HepG2 (cell line): ENCODE measurements around the gene VCAN. TPM values are rescaled to one million over a fixed set of nuclear protein-coding genes. Genes with fewer than 3 reads are reported as not detected.

ENCODE experiments used
- ATM ChIP-seq: fragments of 450-650 bp; IDR thresholded peaks from 2 replicates; pipeline ENCODE4 v1.7.1; 2017; ENCODE audit warnings: mild to moderate bottlenecking, borderline replicate concordance
- CBX2 ChIP-seq, 2 experiments: fragments of 200-600 bp in 1 of 2; sonication (generic); formaldehyde crosslinking in 1 of 2; IDR thresholded peaks; 2 replicates each; pipeline versions ENCODE4 v1.7.0 to v1.8.1; 2018 to 2022; ENCODE audit warnings: low read depth in 2 of 2, low read length in 1 of 2, mild to moderate bottlenecking in 1 of 2, missing genetic modification reagents in 1 of 2
- CCAR2 ChIP-seq: fragments of 200-400 bp; formaldehyde crosslinking; optimal IDR thresholded peaks from 2 replicates; pipeline ENCODE3; 2018; ENCODE audit warnings: low read depth, mild to moderate bottlenecking, low read length, moderate library complexity
- DMTF1 ChIP-seq: sonication (generic); formaldehyde crosslinking; IDR thresholded peaks from 2 replicates; pipeline ENCODE4 v1.4.0; 2020; ENCODE audit warnings: mild to moderate bottlenecking, missing genetic modification reagents
- ELF4 ChIP-seq: sonication (generic); formaldehyde crosslinking; IDR thresholded peaks from 2 replicates; pipeline ENCODE4 v1.5.0; 2020; ENCODE audit warnings: missing genetic modification reagents, mild to moderate bottlenecking, moderate library complexity, borderline replicate concordance
- JUNB ChIP-seq: sonication (generic); formaldehyde crosslinking; IDR thresholded peaks from 2 replicates; pipeline ENCODE4 v1.8.0; 2022; ENCODE audit warnings: missing genetic modification reagents, mild to moderate bottlenecking, borderline replicate concordance
- NFE2L2 ChIP-seq: fragments of 150-350 bp; IDR thresholded peaks from 2 replicates; pipeline ENCODE4 v1.6.1; 2014; ENCODE audit warnings: low read length
- RARG ChIP-seq: sonication (generic); formaldehyde crosslinking; IDR thresholded peaks from 2 replicates; pipeline ENCODE4 v1.4.0; 2020; ENCODE audit warnings: low read depth, mild to moderate bottlenecking, missing genetic modification reagents
- SALL2 ChIP-seq: sonication (generic); formaldehyde crosslinking; IDR thresholded peaks from 2 replicates; pipeline ENCODE4 v1.8.1; 2023; ENCODE audit warnings: mild to moderate bottlenecking, missing genetic modification reagents, inconsistent platforms
- SUZ12 ChIP-seq: fragments of 150-350 bp; IDR thresholded peaks from 2 replicates; pipeline ENCODE4 v1.6.1; 2014; ENCODE audit warnings: low read depth, low read length
- TCF7L2 ChIP-seq: IDR thresholded peaks from 2 replicates; pipeline ENCODE4 v1.6.1; 2011; ENCODE audit warnings: mild to moderate bottlenecking, low read depth, low read length, moderate library complexity
- TP53 ChIP-seq: sonication (generic); formaldehyde crosslinking; conservative IDR thresholded peaks from 2 replicates; pipeline ENCODE4 v1.4.0; 2020; ENCODE audit warnings: missing genetic modification reagents
- ZBTB40 ChIP-seq, 2 experiments: fragments of 450-650 bp in 1 of 2; sonication (generic) in 1 of 2; formaldehyde crosslinking in 1 of 2; IDR thresholded peaks; 2 replicates each; pipeline versions ENCODE4 v1.6.1 to v1.8.0; 2016 to 2022; ENCODE audit warnings: antibody characterized with exemption in 1 of 2, mild to moderate bottlenecking in 1 of 2, missing genetic modification reagents in 1 of 2
- ZFP1 ChIP-seq: IDR thresholded peaks from 2 replicates; pipeline ENCODE4 v1.6.1; 2016
- ZGPAT ChIP-seq: IDR thresholded peaks from 2 replicates; pipeline ENCODE4 v1.6.1; 2016; ENCODE audit warnings: mild to moderate bottlenecking
- ZNF138 ChIP-seq: sonication (generic); formaldehyde crosslinking; IDR thresholded peaks from 2 replicates; pipeline ENCODE4 v1.5.0; 2020; ENCODE audit warnings: mild to moderate bottlenecking, low read depth, missing genetic modification reagents
- ZNF460 ChIP-seq: sonication (generic); formaldehyde crosslinking; IDR thresholded peaks from 2 replicates; pipeline ENCODE4 v1.5.1; 2020; ENCODE audit warnings: missing genetic modification reagents, mild to moderate bottlenecking, borderline replicate concordance
- polyA plus RNA-seq, 8 experiments: library from polyadenylated mRNA; depleted of rRNA in 3 of 8; stranded (reverse) in 7 of 8; unstranded in 1 of 8; fragments of >200 nt; fragmentation: Illumina TruSeq in 4 of 8; extraction: Trizol in 4 of 8; gene quantifications; 2 replicates each; pipeline versions ENCODE4 v1.2.1 to v1.2.3, GENCODE V29; 2011 to 2016; ENCODE audit warnings: low read depth in 4 of 8, missing spikeins in 1 of 8, mixed read lengths in 1 of 8; ENCODE audit not compliant: insufficient read depth in 1 of 8
- total RNA-seq, 5 experiments: library from RNA; depleted of rRNA; stranded (reverse); fragments of >200 nt; fragmentation: Illumina TruSeq; extraction: Trizol; gene quantifications; 2 replicates each; pipeline ENCODE4 v1.2.3, GENCODE V29; 2016; ENCODE audit warnings: low read depth in 1 of 5
- TF ChIP-seq, protein P1 (sequence below): IDR thresholded peaks from 2 replicates; pipeline ENCODE4 v1.6.1; 2016; ENCODE audit warnings: missing genetic modification reagents, missing compliant biosample characterization

Gene VCAN
- total and polyA plus RNA-seq, 2 of the 13 experiments (the other 11 are each of a cell fraction or from before 2014, with no cell fraction given), result 1.2 to 3.5 TPM

GRCh38 chr5:83563631-83564030 is 92.1 kb downstream of the VCAN start (continued):
- TF ChIP-seq ZBTB40 (IDR thresholded peaks at IDR 0.05) (no peak), ZBTB40 (CRISPR knock-in tag; IDR thresholded peaks at IDR 0.05) (no peak), CBX2 (IDR thresholded peaks at IDR 0.05; ENCODE audit: low read depth, low read length) (no peak), CBX2 (CRISPR knock-in tag; IDR thresholded peaks at IDR 0.05; ENCODE audit: low read depth) (no peak), ZFP1 (CRISPR knock-in tag) (no peak), SALL2 (CRISPR knock-in tag) (no peak), ZNF460 (CRISPR knock-in tag) (no peak), ATM (no peak), TCF7L2 (no peak), CCAR2 (no peak), TP53 (CRISPR knock-in tag) (no peak), RARG (CRISPR knock-in tag) (no peak), ZGPAT (CRISPR knock-in tag) (peak; percentile 50; the same call in 1 of the 2 replicates), JUNB (CRISPR knock-in tag) (peak; percentile 81; the same call in 1 of the 2 replicates), SUZ12 (no peak), ELF4 (no peak), DMTF1 (no peak), NFE2L2 (no peak), ZNF138 (CRISPR knock-in tag) (no peak)
- TF ChIP-seq, protein P1, sequence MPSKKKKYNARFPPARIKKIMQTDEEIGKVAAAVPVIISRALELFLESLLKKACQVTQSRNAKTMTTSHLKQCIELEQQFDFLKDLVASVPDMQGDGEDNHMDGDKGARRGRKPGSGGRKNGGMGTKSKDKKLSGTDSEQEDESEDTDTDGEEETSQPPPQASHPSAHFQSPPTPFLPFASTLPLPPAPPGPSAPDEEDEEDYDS, result no peak
